GM19455 (cell line): Measurements from ENCODE around the gene ST3GAL6.

Source experiments
- ATAC-seq: cut with Tn5 transposase; IDR thresholded peaks from one replicate; pipeline ENCODE4 v1.9.1; 2021; ENCODE audit not compliant: unreplicated experiment

The ST3GAL6 gene

GRCh38 chr3:98775459-98776139 is 12.5 kb downstream of the ST3GAL6 start:
- ATAC-seq: no peak

DNA sequence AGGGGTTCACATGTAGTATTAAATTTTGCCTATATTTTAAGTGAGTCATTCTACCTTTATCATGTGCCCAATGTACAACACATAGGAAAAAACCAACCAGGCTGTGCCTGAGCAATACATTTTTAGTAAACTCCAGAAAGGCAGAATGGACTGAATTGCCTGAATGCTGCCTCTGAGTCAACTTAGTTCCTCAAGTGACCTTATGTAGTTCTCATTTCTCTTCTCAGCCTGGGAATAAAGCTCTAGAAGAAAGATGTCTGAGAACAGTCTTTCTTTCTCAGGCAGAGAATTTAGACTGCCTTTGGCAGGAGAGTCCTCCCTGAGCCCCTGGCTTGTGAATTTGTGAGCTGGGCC is 13.0 kb downstream of the ST3GAL6 start:
- no peak for ATAC-seq

- no peak for ATAC-seq
Measured at GRCh38 chr3:98777286-98777685, 14.1 kb downstream of the ST3GAL6 start.

DNA sequence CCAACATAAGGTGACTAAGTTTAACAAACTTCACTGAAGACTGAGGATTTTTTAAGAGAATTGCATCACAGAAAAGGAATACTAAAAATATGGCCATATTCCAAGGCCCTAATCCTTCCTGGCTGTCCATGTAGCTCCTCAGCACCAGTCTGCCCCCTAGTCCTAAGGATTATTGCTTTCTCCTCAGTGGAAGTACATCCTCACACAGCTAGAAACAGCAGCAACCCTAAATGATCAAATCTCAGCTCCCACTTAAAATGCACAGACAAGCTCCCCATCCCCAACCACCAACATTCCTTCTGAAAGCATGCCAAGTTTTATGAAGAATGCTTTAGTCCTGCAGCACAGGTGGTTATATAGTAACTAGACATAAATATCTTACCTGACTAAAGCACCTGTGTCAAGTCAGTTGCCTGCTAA is 14.7 kb downstream of the ST3GAL6 start:
- ATAC-seq: no peak

DNA sequence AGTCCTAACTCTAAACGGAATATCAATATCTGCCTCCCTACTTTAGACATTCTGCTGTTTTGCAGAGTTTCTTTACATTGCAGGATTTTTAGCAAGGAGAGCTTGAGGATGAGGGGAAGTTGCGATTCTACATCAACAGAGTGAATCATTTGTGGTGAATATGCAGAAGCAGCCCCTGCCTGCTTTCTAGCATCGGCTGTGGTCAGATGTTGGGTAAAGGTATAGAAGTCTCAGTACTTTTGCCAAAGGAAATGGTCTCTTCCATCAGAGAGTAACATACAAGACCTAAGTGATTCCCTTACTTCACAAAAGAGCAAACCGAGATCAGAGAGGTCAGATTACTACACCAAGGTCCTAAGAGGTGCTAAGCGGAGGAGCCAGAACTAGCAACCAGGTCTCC is 15.2 kb downstream of the ST3GAL6 start:
- no peak for ATAC-seq

DNA sequence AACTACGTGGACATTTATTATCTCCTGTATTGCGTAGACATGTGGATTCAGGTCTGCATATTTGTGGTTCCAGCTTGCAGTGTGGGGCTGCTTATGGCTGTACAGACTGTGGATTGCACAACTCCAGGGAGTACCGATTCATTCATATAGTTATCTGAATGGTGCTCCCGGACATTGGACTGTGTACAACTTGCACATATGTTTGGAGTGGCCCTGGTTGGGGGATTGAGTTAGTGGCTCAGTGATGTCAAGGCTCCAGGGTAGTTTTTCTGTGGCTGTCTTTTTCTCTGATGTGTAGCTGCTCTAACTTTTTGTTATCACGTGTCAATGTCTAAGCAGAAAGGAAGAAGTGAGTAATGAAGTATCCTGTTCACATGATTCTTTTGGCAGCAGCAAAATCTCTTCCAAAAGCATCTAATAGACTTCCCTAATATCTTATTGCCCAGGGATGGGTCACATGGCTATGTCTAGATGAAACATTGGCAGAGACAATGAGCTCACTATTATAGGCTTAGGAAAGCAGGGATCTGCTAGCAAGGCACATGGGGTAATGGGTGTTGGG is 15.8 kb downstream of the ST3GAL6 start:
- ATAC-seq: no peak

GRCh38 chr3:98779541-98780335 is 16.6 kb downstream of the ST3GAL6 start:
- no peak for ATAC-seq

GRCh38 chr3:98780343-98780742 is 17.2 kb downstream of the ST3GAL6 start:
- no peak for ATAC-seq

- no peak for ATAC-seq
Measured at GRCh38 chr3:98782824-98783500, 19.8 kb downstream of the ST3GAL6 start.

GRCh38 chr3:98784042-98784441 is 20.9 kb downstream of the ST3GAL6 start:
- no peak for ATAC-seq

- no peak for ATAC-seq
Measured at GRCh38 chr3:98784666-98785600, 21.8 kb downstream of the ST3GAL6 start.

DNA sequence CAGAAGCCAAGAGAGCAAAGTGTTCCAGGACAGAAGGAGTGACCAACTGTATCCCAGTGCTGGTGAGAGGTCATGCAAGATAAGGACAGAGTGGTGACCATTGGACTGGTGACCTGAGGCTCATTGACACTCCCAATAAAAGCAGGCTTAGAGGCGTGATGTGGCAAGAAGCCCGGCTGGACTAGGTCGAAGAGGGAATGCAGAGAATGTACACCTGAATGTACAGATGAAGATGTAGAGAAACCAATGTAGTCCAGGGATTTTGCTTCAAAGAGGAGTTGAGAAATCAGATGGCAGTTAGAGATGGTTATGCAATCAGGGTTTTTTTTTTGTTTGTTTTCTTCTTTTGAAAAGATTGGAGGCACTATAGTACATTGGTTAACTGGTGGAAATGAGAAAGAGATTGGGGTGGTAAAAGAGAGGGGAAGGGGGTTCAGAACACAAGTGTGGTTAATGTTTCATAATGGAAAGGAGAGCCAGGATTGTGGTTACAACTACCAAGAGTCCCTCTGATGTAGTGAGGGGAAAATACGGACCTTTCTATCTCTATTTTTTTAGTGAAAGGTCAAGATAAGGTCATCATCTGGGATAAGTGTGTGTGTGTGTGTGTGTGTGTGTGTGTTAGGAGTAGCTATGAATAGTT is 23.3 kb downstream of the ST3GAL6 start:
- ATAC-seq: no peak

- ATAC-seq: no peak
Measured at GRCh38 chr3:98787181-98787580, 24.0 kb downstream of the ST3GAL6 start.

GRCh38 chr3:98788651-98789050 is 25.5 kb downstream of the ST3GAL6 start:
- ATAC-seq: no peak

GRCh38 chr3:98791341-98792325 is 28.5 kb downstream of the ST3GAL6 start:
- no peak for ATAC-seq

GRCh38 chr3:98793971-98794370 is 30.8 kb downstream of the ST3GAL6 start:
- no peak for ATAC-seq

DNA sequence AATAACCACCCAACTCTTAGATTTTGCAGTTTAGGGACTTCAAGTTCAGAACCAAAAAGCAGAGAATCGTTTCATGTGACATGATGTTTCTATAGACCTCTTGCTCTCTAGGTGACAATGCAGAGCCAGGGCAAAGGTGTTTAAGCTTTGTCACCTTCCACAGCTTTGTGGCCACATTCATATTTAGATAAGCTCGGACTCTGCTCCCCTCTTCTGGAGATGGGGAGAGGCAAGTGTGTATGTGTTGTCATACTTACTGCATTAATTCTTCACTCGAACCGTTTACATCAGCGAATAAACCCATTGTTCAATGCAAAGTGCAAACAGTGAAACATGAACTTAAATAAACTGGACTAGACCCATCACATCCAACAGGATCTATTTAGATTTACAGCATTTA is 33.2 kb downstream of the ST3GAL6 start:
- ATAC-seq: no peak

DNA sequence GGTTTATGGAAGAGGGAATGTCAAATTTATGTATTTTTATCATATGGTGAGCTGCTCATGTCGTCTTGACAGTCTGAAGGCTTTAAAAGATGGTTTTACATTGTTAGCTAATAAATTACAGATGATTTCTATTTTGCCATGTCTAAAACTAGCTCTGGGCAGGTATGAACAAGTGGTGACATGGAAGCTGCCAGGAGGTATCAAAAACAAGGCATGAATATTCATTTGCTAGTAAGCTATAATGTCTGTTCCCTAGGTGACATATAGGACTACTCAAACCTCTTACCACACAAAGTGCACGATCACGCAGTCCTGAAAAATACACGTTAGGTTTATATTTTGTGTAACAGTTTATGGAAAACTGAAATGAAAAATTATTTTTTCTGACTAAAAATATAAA is 34.8 kb downstream of the ST3GAL6 start:
- ATAC-seq: no peak

GRCh38 chr3:98798820-98799219 is 35.7 kb downstream of the ST3GAL6 start:
- no peak for ATAC-seq
